Measurements from ENCODE around the gene NBPF14. TPM values are rescaled to one million over a fixed set of nuclear protein-coding genes. Genes with fewer than 3 reads are reported as not detected.
A peak's percentile ranks its signal among the peaks of the same experiment; 100 is the strongest.
"Not testable (repeated sequence)": the region's sequence is repeated elsewhere in the genome, so short reads cannot be mapped to it uniquely, and the experiment has no call there.

The NBPF14 gene
- total RNA-seq, 1 donor from 2014 or later, result 4.9 TPM

- H3K4me1 Mint-ChIP-seq; H3K27me3 ChIP-seq; H3K27ac ChIP-seq; DNase-seq (ENCODE audit: low spot score); H4K20me1 ChIP-seq (ENCODE audit: low read depth); H3K36me3 Mint-ChIP-seq; H3K79me2 ChIP-seq (ENCODE audit: low read depth); H3K4me3 Mint-ChIP-seq; H2AFZ ChIP-seq (replicated peaks); H3K9ac ChIP-seq; H3F3A ChIP-seq (ENCODE audit: low read depth); H3K27me3 Mint-ChIP-seq (ENCODE audit: insufficient read depth, low read depth); H3K4me1 ChIP-seq; H3K4me2 ChIP-seq; H3K9me3 Mint-ChIP-seq; H3K9me3 ChIP-seq (ENCODE audit: low read depth); H3K36me3 ChIP-seq; H3K27ac Mint-ChIP-seq: not testable (repeated sequence)
- TF ChIP-seq CTCF (IDR thresholded peaks at IDR 0.05), result peak; percentile 7
- H3K4me3 ChIP-seq, result peak overlapping the region; percentile 43
Measured at GRCh38 chr1:148528591-148528990, 67.2 kb downstream of the NBPF14 start.

GRCh38 chr1:148526587-148526986 is 69.2 kb downstream of the NBPF14 start:
- not testable (repeated sequence) for H3K27ac Mint-ChIP-seq; H3K4me3 Mint-ChIP-seq; H2AFZ ChIP-seq (replicated peaks); H3K4me1 Mint-ChIP-seq; H3K4me2 ChIP-seq; H3K36me3 Mint-ChIP-seq; H3K36me3 ChIP-seq; H3K27me3 ChIP-seq; DNase-seq (ENCODE audit: low spot score); H3K4me3 ChIP-seq; H3K9ac ChIP-seq; H3K4me1 ChIP-seq; H4K20me1 ChIP-seq (ENCODE audit: low read depth); H3K79me2 ChIP-seq (ENCODE audit: low read depth); H3F3A ChIP-seq (ENCODE audit: low read depth); H3K9me3 Mint-ChIP-seq; H3K27me3 Mint-ChIP-seq (ENCODE audit: insufficient read depth, low read depth); H3K9me3 ChIP-seq (ENCODE audit: low read depth); H3K27ac ChIP-seq

GRCh38 chr1:148523205-148524144 is 72.3 kb downstream of the NBPF14 start:
- not testable (repeated sequence) for H3K4me1 ChIP-seq; H3K27me3 ChIP-seq; H4K20me1 ChIP-seq (ENCODE audit: low read depth); H3F3A ChIP-seq (ENCODE audit: low read depth); H3K79me2 ChIP-seq (ENCODE audit: low read depth); H3K36me3 ChIP-seq; H3K27ac Mint-ChIP-seq; H3K9ac ChIP-seq; DNase-seq (ENCODE audit: low spot score); H3K4me1 Mint-ChIP-seq; H3K36me3 Mint-ChIP-seq; H2AFZ ChIP-seq (replicated peaks); H3K27me3 Mint-ChIP-seq (ENCODE audit: insufficient read depth, low read depth); H3K9me3 Mint-ChIP-seq; H3K27ac ChIP-seq; H3K9me3 ChIP-seq (ENCODE audit: low read depth)
- Histone ChIP-seq H3K4me3 (peak overlapping the region; percentile 39), H3K4me2 (peak overlapping the region; percentile 71)
- peak overlapping the region; percentile 89 for H3K4me3 Mint-ChIP-seq

- Histone ChIP-seq H3K4me3 (peak overlapping the region; percentile 39), H3K27ac (peak overlapping the region; percentile 73), H3K4me2 (peak overlapping the region; percentile 61)
- not testable (repeated sequence) for H2AFZ ChIP-seq (replicated peaks); H4K20me1 ChIP-seq (ENCODE audit: low read depth); H3K9me3 ChIP-seq (ENCODE audit: low read depth); H3K27me3 ChIP-seq; H3K36me3 Mint-ChIP-seq; H3K4me1 Mint-ChIP-seq; H3K36me3 ChIP-seq; H3K27me3 Mint-ChIP-seq (ENCODE audit: insufficient read depth, low read depth); H3F3A ChIP-seq (ENCODE audit: low read depth); H3K4me1 ChIP-seq; H3K79me2 ChIP-seq (ENCODE audit: low read depth); H3K9ac ChIP-seq; H3K9me3 Mint-ChIP-seq
- DNase-seq (ENCODE audit: low spot score), result peak; percentile 92
- peak overlapping the region; percentile 89 for H3K4me3 Mint-ChIP-seq
- H3K27ac Mint-ChIP-seq, result peak overlapping the region; percentile 99
Measured at GRCh38 chr1:148522561-148523204, 73.1 kb downstream of the NBPF14 start.

GRCh38 chr1:148522072-148522471 is 73.7 kb downstream of the NBPF14 start:
- H3K9me3 ChIP-seq (ENCODE audit: low read depth); H3K27me3 Mint-ChIP-seq (ENCODE audit: insufficient read depth, low read depth); H2AFZ ChIP-seq (replicated peaks); H4K20me1 ChIP-seq (ENCODE audit: low read depth); H3K27me3 ChIP-seq; H3K4me1 Mint-ChIP-seq; H3K4me1 ChIP-seq; H3K36me3 ChIP-seq; H3K9me3 Mint-ChIP-seq; H3K9ac ChIP-seq; H3K4me3 ChIP-seq; H3K79me2 ChIP-seq (ENCODE audit: low read depth); H3F3A ChIP-seq (ENCODE audit: low read depth); H3K36me3 Mint-ChIP-seq: not testable (repeated sequence)
- H3K27ac Mint-ChIP-seq, result peak overlapping the region; percentile 99
- peak overlapping the region; percentile 38 for H3K4me2 ChIP-seq
- peak overlapping the region; percentile 89 for H3K4me3 Mint-ChIP-seq
- H3K27ac ChIP-seq, result peak overlapping the region; percentile 73
- peak; percentile 87 for DNase-seq (ENCODE audit: low spot score)

- H3K36me3 ChIP-seq; H3K4me3 ChIP-seq; H3K4me1 ChIP-seq; DNase-seq (ENCODE audit: low spot score); H2AFZ ChIP-seq (replicated peaks); H3K9me3 Mint-ChIP-seq; H3K9me3 ChIP-seq (ENCODE audit: low read depth); H3F3A ChIP-seq (ENCODE audit: low read depth); H3K79me2 ChIP-seq (ENCODE audit: low read depth); H3K9ac ChIP-seq; H3K27me3 Mint-ChIP-seq (ENCODE audit: insufficient read depth, low read depth); H3K4me2 ChIP-seq; H3K27me3 ChIP-seq; H3K27ac Mint-ChIP-seq; H3K36me3 Mint-ChIP-seq; H3K27ac ChIP-seq; H3K4me1 Mint-ChIP-seq; H3K4me3 Mint-ChIP-seq; H4K20me1 ChIP-seq (ENCODE audit: low read depth): not testable (repeated sequence)
Measured at GRCh38 chr1:148514310-148514709, 81.5 kb downstream of the NBPF14 start.

GRCh38 chr1:148512571-148513184 is 83.1 kb downstream of the NBPF14 start:
- H3K27me3 Mint-ChIP-seq (ENCODE audit: insufficient read depth, low read depth); H3K27me3 ChIP-seq; H3K4me3 ChIP-seq; H3K9ac ChIP-seq; H4K20me1 ChIP-seq (ENCODE audit: low read depth); H3K4me2 ChIP-seq; H2AFZ ChIP-seq (replicated peaks); H3K79me2 ChIP-seq (ENCODE audit: low read depth); H3F3A ChIP-seq (ENCODE audit: low read depth); H3K4me3 Mint-ChIP-seq; H3K4me1 Mint-ChIP-seq; H3K36me3 Mint-ChIP-seq; H3K9me3 ChIP-seq (ENCODE audit: low read depth); H3K27ac Mint-ChIP-seq; H3K4me1 ChIP-seq; H3K27ac ChIP-seq; H3K36me3 ChIP-seq; H3K9me3 Mint-ChIP-seq; DNase-seq (ENCODE audit: low spot score): not testable (repeated sequence)
